GM19438 (cell line): Measurements from ENCODE around the gene RNF157.

Source experiments
- ATAC-seq: cut with Tn5 transposase; IDR thresholded peaks from one replicate; pipeline ENCODE4 v1.9.1; 2021; ENCODE audit warnings: low read depth; ENCODE audit not compliant: unreplicated experiment

The RNF157 gene

GRCh38 chr17:76131692-76132573 is 108.4 kb downstream of the RNF157 start:
- ATAC-seq = no peak

GRCh38 chr17:76131051-76131691 is 109.1 kb downstream of the RNF157 start:
- ATAC-seq = no peak

- no peak for ATAC-seq
Observed at GRCh38 chr17:76130473-76130872, 109.8 kb downstream of the RNF157 start.

GRCh38 chr17:76125922-76126321 is 114.4 kb downstream of the RNF157 start:
- ATAC-seq = no peak

GRCh38 chr17:76125391-76125675 is 115.0 kb downstream of the RNF157 start:
- ATAC-seq = no peak

- ATAC-seq = no peak
Observed at GRCh38 chr17:76124582-76125390, 115.5 kb downstream of the RNF157 start.

GRCh38 chr17:76123749-76124581 is 116.3 kb downstream of the RNF157 start:
- no peak for ATAC-seq

- ATAC-seq = no peak
Observed at GRCh38 chr17:76123191-76123499, 117.1 kb downstream of the RNF157 start.

- no peak for ATAC-seq
Observed at GRCh38 chr17:76122431-76123190, 117.7 kb downstream of the RNF157 start.

- no peak for ATAC-seq
Observed at GRCh38 chr17:76121932-76122430, 118.3 kb downstream of the RNF157 start.

- no peak for ATAC-seq
Observed at GRCh38 chr17:76120658-76121008, 119.7 kb downstream of the RNF157 start.

- no peak for ATAC-seq
Observed at GRCh38 chr17:76119409-76120371, 120.6 kb downstream of the RNF157 start.

- ATAC-seq = no peak
Observed at GRCh38 chr17:76115138-76115754, 125.0 kb downstream of the RNF157 start.

GRCh38 chr17:76111956-76112355 is 128.3 kb downstream of the RNF157 start:
- ATAC-seq = no peak

GRCh38 chr17:76107509-76107908 is 132.8 kb downstream of the RNF157 start:
- ATAC-seq = no peak

GRCh38 chr17:76106703-76107102 is 133.6 kb downstream of the RNF157 start:
- no peak for ATAC-seq

GRCh38 chr17:76104896-76105231 is 135.4 kb downstream of the RNF157 start:
- ATAC-seq = no peak

GRCh38 chr17:76104140-76104895 is 136.0 kb downstream of the RNF157 start:
- ATAC-seq = no peak
